MCF 10A (cell line): ENCODE data around the gene TMED3. TPM values are rescaled to one million over a fixed set of nuclear protein-coding genes. Genes with fewer than 3 reads are reported as not detected.

Source experiments
- BruUV-seq: library from RNA; stranded (reverse); fragments of 400-500 nt; replicated peaks from 2 replicates; lab custom pipeline; 2021; lab: Mats Ljungman, UMichigan
- CTCF ChIA-PET: fragments of 300-600 bp; sonication (Branson Sonifier 250); formaldehyde crosslinking; extraction: SDS; loops from one replicate; lab custom pipeline; 2021; ENCODE audit warnings: antibody characterized with exemption, inconsistent platforms; lab: Yijun Ruan, JAX
- POLR2A ChIA-PET: fragments of 300-600, 350-650 bp; sonication (Branson Sonifier 250); formaldehyde crosslinking; extraction: SDS; loops from one replicate; lab custom pipeline; 2020; ENCODE audit warnings: antibody characterized with exemption, inconsistent platforms; lab: Yijun Ruan, JAX
- DNase-seq: peaks from one replicate; pipeline ENCODE4 v3.0.0-alpha.2; 2018; ENCODE audit not compliant: unreplicated experiment
- H3K27ac Mint-ChIP-seq: one replicate; pipeline ENCODE4 v1.8.0; 2022; ENCODE audit warnings: mild to moderate bottlenecking, low read depth, mixed read lengths; ENCODE audit not compliant: unreplicated experiment
- H3K27me3 Mint-ChIP-seq: one replicate; pipeline ENCODE4 v1.8.0; 2022; ENCODE audit warnings: mixed read lengths; ENCODE audit not compliant: insufficient read depth, unreplicated experiment
- H3K36me3 Mint-ChIP-seq: one replicate; pipeline ENCODE4 v1.8.0; 2022; ENCODE audit warnings: mild to moderate bottlenecking, moderate library complexity, mixed read lengths; ENCODE audit not compliant: insufficient read depth, unreplicated experiment
- H3K4me1 Mint-ChIP-seq: one replicate; pipeline ENCODE4 v1.8.0; 2022; ENCODE audit warnings: mixed read lengths; ENCODE audit not compliant: insufficient read depth, unreplicated experiment
- H3K4me3 Mint-ChIP-seq: one replicate; pipeline ENCODE4 v1.8.0; 2022; ENCODE audit warnings: mild to moderate bottlenecking, moderate library complexity, mixed read lengths; ENCODE audit not compliant: unreplicated experiment
- H3K9me3 Mint-ChIP-seq: one replicate; pipeline ENCODE4 v1.8.0; 2022; ENCODE audit warnings: mixed read lengths; ENCODE audit not compliant: unreplicated experiment
- intact Hi-C: fragments of 100-400 bp; cut with micrococcal nuclease; formaldehyde crosslinking; loops from 2 replicates; pipeline ENCODE4 v1.14.1; 2022
- total RNA-seq: library from RNA; stranded (reverse); gene quantifications from 2 replicates; pipeline ENCODE4 v1.2.3, GENCODE V29; 2022
- TF ChIP-seq, protein P1 (sequence below): fragments of 200-600 bp; IDR thresholded peaks from one replicate; pipeline ENCODE4 v1.8.0; 2022; ENCODE audit warnings: antibody characterized with exemption, mild to moderate bottlenecking; ENCODE audit not compliant: unreplicated experiment

Gene TMED3
- total RNA-seq, 1 experiment from 2014 or later, result 70.0 TPM

DNA sequence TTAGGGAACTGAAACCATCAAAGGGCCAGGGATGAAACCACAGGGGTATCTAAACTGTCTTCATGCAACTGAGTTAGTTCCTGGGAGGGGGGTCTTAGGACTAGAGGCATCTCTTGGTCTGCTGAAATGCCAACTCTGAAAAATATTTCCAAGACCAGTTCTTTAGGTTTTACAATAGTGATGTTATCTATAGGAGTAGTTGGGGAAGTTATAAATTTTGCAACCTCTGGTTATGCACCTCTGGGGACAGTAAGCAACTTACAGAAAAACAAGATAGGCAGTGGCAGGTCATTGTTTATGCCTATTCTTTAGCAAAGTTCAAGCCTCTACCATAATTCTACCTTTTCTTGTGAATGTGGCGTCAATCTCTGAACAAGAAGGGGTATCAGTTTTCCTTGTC lies 60.7 kb downstream of the TMED3 start:
- ChIA-PET CTCF (no interaction called here), POLR2A (no interaction called here)
- TF ChIP-seq, protein P1, sequence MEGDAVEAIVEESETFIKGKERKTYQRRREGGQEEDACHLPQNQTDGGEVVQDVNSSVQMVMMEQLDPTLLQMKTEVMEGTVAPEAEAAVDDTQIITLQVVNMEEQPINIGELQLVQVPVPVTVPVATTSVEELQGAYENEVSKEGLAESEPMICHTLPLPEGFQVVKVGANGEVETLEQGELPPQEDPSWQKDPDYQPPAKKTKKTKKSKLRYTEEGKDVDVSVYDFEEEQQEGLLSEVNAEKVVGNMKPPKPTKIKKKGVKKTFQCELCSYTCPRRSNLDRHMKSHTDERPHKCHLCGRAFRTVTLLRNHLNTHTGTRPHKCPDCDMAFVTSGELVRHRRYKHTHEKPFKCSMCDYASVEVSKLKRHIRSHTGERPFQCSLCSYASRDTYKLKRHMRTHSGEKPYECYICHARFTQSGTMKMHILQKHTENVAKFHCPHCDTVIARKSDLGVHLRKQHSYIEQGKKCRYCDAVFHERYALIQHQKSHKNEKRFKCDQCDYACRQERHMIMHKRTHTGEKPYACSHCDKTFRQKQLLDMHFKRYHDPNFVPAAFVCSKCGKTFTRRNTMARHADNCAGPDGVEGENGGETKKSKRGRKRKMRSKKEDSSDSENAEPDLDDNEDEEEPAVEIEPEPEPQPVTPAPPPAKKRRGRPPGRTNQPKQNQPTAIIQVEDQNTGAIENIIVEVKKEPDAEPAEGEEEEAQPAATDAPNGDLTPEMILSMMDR, result no peak
- no peaks in the 10 kb centered on the region for H3K9me3 Mint-ChIP-seq
- no peaks in the 10 kb centered on the region for H3K36me3 Mint-ChIP-seq
- intact Hi-C loops, result no loop called here
- DNase-seq, result no peak
- H3K27ac Mint-ChIP-seq, result no peak overlapping the region
- no TSS peak for BruUV-seq
- no peak overlapping the region for H3K4me3 Mint-ChIP-seq
- H3K27me3 Mint-ChIP-seq, result no peaks in the 10 kb centered on the region
- H3K4me1 Mint-ChIP-seq, result no peaks in the 10 kb centered on the region

GRCh38 chr15:79372428-79372827 lies 61.5 kb downstream of the TMED3 start:
- Mint-ChIP-seq H3K9me3 (no peaks in the 10 kb centered on the region), H3K27me3 (no peaks in the 10 kb centered on the region), H3K27ac (no peak overlapping the region), H3K4me3 (no peak overlapping the region), H3K4me1 (no peaks in the 10 kb centered on the region), H3K36me3 (no peaks in the 10 kb centered on the region)
- ChIA-PET POLR2A (no interaction called here), CTCF (interaction anchor here (1.1 kb wide), 1 partner anchor 11 kb away, joined by 4 read pairs; no protein-coding TSS in a partner anchor)
- BruUV-seq, result no TSS peak
- TF ChIP-seq, protein P1, result no peak
- no peak for DNase-seq
- intact Hi-C loops, result no loop called here

Other genes with a start within 250 kb of the TMED3 start
- 0.29 and 0.70 TPM in 2 replicates for gene RASGRF1, start 220.3 kb upstream of the TMED3 start, total RNA-seq
- gene ANKRD34C, start 28.4 kb upstream of the TMED3 start, total RNA-seq, result not detected in 2 replicates
- 0.47 and 0.49 TPM in 2 replicates for gene MINAR1, start 121.2 kb downstream of the TMED3 start, total RNA-seq